Measurements from ENCODE around the gene ZNF23. TPM values are rescaled to one million over a fixed set of nuclear protein-coding genes. Genes with fewer than 3 reads are reported as not detected.

ZNF23 gene
- total RNA-seq, 1 experiment from 2014 or later, result 9.6 TPM

- no peaks in the 10 kb centered on the region for H3K79me1 ChIP-seq (ENCODE audit: insufficient read depth, low read depth, low read length, poor library complexity, severe bottlenecking)
- Mint-ChIP-seq H3K36me3 (ENCODE audit: insufficient read depth in 1 of 3, low read depth in 3 of 3) (peaks cover 0 to 2% (median 0%) of the 10 kb centered on the region in 3 experiments; a peak in 1 of 7 replicates), H3K4me3 (no peak overlapping the region), H3K27me3 (ENCODE audit: low read depth) (peaks cover 34% of the 10 kb centered on the region), H3K9me3 (peaks cover 0 to 4% of the 10 kb centered on the region in 2 experiments; a peak in 2 of 5 replicates), H3K4me1 (peaks cover 8 to 10% of the 10 kb centered on the region in 2 experiments), H3K27ac (no peak overlapping the region)
- H4K8ac ChIP-seq (replicated peaks; ENCODE audit: insufficient read length, low read depth, low read length), result no peak overlapping the region
- no peak overlapping the region for H3T11ph ChIP-seq (ENCODE audit: low read length)
- no peaks in the 10 kb centered on the region for H3K23me2 ChIP-seq (ENCODE audit: insufficient read length, low read depth, low read length, poor library complexity, severe bottlenecking)
- H3K4me1 ChIP-seq (ENCODE audit: insufficient read depth, low read length), result no peaks in the 10 kb centered on the region
- no peak overlapping the region for H3K9ac ChIP-seq (ENCODE audit: extremely low read depth, insufficient read length, low read length)
- H2BK15ac ChIP-seq (ENCODE audit: low read depth, low read length), result no peak overlapping the region
- no peak for DNase-seq
- no peak overlapping the region for H3K23ac ChIP-seq (ENCODE audit: insufficient read length, low read depth, low read length)
- no peak overlapping the region for H3K14ac ChIP-seq (ENCODE audit: insufficient read depth, low read length)
- H2BK12ac ChIP-seq (ENCODE audit: insufficient read length, low read depth, low read length), result no peak overlapping the region
- H2AFZ ChIP-seq (ENCODE audit: low read length), result no peak overlapping the region
- no CpG with 5 or more reads among the region's 6 CpGs for WGBS (ENCODE audit: extremely low coverage, insufficient read length, low lambda C conversion rate)
- H3K56ac ChIP-seq (ENCODE audit: insufficient read length, low read depth, low read length), result no peak overlapping the region
- H4K20me1 ChIP-seq (ENCODE audit: control insufficient read depth, insufficient read depth, insufficient read length), result no peaks in the 10 kb centered on the region
- no peak overlapping the region for H2BK120ac ChIP-seq (ENCODE audit: low read depth, low read length, poor library complexity, severe bottlenecking)
- no peaks in the 10 kb centered on the region for H3K27me3 ChIP-seq (ENCODE audit: insufficient read depth, low read length)
- H3K4me2 ChIP-seq (ENCODE audit: insufficient read depth, insufficient read length, low read length), result no peak overlapping the region
- no peaks in the 10 kb centered on the region for H3K9me3 ChIP-seq (ENCODE audit: control insufficient read depth, low read depth, low read length)
- no peak overlapping the region for H3K18ac ChIP-seq (ENCODE audit: insufficient read length, low read depth, low read length)
- no peak overlapping the region for H4K5ac ChIP-seq (ENCODE audit: insufficient read length, low read depth, low read length)
- H2BK5ac ChIP-seq (ENCODE audit: insufficient read length, low read length), result no peak overlapping the region
- H3K4ac ChIP-seq (ENCODE audit: low read depth, low read length), result no peak overlapping the region
- H3K79me2 ChIP-seq (ENCODE audit: insufficient read depth, low read length), result no peaks in the 10 kb centered on the region
- TF ChIP-seq, protein P1, sequence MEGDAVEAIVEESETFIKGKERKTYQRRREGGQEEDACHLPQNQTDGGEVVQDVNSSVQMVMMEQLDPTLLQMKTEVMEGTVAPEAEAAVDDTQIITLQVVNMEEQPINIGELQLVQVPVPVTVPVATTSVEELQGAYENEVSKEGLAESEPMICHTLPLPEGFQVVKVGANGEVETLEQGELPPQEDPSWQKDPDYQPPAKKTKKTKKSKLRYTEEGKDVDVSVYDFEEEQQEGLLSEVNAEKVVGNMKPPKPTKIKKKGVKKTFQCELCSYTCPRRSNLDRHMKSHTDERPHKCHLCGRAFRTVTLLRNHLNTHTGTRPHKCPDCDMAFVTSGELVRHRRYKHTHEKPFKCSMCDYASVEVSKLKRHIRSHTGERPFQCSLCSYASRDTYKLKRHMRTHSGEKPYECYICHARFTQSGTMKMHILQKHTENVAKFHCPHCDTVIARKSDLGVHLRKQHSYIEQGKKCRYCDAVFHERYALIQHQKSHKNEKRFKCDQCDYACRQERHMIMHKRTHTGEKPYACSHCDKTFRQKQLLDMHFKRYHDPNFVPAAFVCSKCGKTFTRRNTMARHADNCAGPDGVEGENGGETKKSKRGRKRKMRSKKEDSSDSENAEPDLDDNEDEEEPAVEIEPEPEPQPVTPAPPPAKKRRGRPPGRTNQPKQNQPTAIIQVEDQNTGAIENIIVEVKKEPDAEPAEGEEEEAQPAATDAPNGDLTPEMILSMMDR (conservative IDR thresholded peaks at IDR 0.05), result no peak
- no peak overlapping the region for H4K91ac ChIP-seq (ENCODE audit: insufficient read length, low read depth, low read length)
- H3K27ac ChIP-seq (ENCODE audit: insufficient read length, low read depth, low read length), result no peak overlapping the region
- no peak overlapping the region for H2AK5ac ChIP-seq (ENCODE audit: insufficient read length, low read length)
- no peak overlapping the region for H2BK20ac ChIP-seq (ENCODE audit: low read depth, low read length, poor library complexity, severe bottlenecking)
Observed at GRCh38 chr16:71430744-71431143, 31.3 kb downstream of the ZNF23 start.
